HL-60/S4 (cell line): Measurements from ENCODE around the gene AKAP8L.
"Not testable (repeated sequence)": the region's sequence is repeated elsewhere in the genome, so short reads cannot be mapped to it uniquely, and the experiment has no call there.

ENCODE experiments used
- in situ Hi-C: fragments of 300-500 bp; cut with MboI; formaldehyde crosslinking; loops from 2 replicates; pipeline ENCODE4 v1.14.3; 2022; ENCODE audit warnings: low sequenced_read_pairs

Gene AKAP8L

DNA sequence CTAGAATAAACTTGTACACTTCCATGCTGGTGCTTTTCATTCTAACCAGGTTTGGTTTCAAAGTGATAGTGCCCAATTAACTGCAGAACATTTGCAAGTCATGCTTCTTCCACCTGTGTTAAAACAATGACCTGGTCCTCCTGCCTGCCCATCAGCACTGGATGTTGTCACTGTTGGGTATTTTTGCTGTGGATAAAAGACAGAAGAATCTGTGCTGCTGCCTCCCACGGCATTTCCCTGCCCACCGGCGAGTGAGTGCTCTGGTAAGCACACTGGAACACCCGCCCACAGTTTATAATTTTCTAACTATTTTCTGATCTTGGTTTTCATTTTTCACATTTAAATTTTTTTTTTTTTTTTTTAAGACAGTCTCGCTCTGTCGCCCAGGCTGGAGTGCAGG is 36.9 kb downstream of the AKAP8L start:
- in situ Hi-C loops = no loop called here

- in situ Hi-C loops = no loop called here
Measured at GRCh38 chr19:15381429-15381828, 37.4 kb downstream of the AKAP8L start.

- in situ Hi-C loops = no loop called here
Measured at GRCh38 chr19:15379999-15380647, 38.7 kb downstream of the AKAP8L start.

DNA sequence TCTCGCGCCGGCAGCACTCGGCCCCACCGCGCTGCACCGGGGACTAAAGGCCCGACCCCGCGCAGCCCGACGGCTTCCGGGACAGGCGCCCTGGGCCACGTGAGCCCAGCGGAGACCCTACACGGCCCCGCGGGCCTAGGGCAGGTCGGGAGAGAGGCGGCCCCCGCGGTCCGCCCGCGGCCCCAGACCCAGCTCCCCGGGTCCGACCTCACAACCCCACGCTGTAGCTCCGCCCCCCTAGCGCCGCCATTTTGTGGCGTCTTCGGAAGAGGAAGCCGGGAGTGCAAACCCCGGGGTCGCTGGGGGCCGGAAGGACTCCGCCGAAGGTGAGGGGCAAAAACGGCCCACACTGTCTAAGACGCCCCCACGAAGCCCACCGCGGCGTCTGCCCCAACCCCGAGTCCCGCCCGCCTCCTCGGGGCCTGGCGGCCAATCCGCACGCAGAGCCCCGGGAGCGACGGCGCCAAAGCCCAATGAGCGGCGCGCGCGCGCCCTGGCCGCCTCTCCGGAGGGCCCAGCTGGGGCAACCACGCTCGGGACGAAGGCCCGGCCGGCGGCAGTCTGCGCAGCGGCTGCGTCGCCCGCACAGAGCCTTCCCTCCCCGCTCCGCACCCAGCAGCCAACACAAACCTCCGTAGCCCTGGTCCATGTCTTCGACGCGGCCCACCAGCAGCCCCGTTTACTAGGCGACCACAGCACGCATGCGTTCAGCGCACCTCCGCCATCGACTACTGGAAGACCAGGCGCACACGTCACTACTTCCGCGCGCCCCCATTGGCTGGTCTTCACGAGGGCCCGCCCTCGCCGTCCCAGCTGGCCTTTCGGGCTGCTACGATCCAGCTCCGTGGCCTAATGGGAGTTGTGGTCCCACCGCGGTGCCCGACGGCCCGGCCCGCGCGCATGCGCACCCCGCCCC is 39.4 kb downstream of the AKAP8L start, which contains the start of gene AKAP8:
TSS of gene AKAP8 (minus strand) at position 705 of the 916 bp plus-strand sequence. CDS start at position 649, 56 bp downstream.
- in situ Hi-C loops = no loop called here

- in situ Hi-C loops = no loop called here
Measured at GRCh38 chr19:15378534-15379082, 40.2 kb downstream of the AKAP8L start.

GRCh38 chr19:15374796-15375440 is 43.9 kb downstream of the AKAP8L start:
- in situ Hi-C loops = no loop called here

- in situ Hi-C loops = no loop called here
Measured at GRCh38 chr19:15374105-15374651, 44.6 kb downstream of the AKAP8L start.

- in situ Hi-C loops = no loop called here
Measured at GRCh38 chr19:15373644-15374043, 45.1 kb downstream of the AKAP8L start.

DNA sequence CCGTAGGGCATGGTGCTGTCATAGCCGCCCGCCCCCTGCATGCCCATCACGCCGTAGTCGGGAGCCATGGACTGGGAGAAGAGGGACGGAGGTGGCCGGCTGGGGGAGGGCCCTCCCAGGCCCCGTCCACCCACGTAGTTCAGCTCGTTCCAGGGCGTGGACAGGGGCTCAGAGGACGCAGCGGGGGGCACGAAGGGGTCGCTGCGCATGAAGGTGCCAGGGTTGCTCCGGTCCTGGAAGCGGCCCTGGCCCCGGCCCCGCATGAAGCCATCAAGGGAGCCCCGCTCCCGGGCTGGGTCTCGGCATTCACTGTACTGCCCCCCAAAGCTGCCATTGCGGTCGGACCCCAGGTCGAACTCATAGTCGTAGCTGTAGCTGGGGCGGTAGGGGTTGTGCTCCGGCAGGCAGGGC is 45.9 kb downstream of the AKAP8L start:
- in situ Hi-C loops = no loop called here

GRCh38 chr19:15372470-15372869 is 46.3 kb downstream of the AKAP8L start:
- in situ Hi-C loops = no loop called here

DNA sequence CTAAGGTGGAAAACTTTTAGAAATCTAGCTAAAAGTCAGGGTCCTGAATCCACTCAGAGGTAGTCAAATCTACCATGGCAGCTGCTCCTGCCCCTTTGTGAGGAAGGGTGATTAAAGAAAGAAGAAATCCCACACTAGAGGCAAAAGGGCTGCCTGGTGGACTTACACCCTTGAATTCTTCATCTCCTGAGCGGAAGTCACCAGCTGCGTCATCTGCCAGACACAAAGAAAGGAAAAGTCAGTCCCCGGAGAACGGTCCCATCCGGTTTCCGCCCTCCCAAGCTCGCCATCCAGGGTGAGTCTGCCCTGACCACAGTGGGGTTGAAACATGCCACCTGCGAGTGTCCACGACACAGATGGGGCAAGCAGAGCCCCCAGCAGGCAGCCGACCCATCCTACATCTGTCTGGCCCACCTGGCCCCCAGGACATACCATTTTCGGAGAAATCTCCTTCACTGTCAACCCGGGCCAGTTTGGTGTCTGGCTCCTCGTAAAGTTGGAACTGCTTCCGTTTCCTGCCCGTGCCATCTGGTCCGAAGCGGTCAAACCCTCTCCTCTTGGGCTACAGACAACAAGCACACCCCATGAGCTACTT is 46.9 kb downstream of the AKAP8L start:
- in situ Hi-C loops = no loop called here

DNA sequence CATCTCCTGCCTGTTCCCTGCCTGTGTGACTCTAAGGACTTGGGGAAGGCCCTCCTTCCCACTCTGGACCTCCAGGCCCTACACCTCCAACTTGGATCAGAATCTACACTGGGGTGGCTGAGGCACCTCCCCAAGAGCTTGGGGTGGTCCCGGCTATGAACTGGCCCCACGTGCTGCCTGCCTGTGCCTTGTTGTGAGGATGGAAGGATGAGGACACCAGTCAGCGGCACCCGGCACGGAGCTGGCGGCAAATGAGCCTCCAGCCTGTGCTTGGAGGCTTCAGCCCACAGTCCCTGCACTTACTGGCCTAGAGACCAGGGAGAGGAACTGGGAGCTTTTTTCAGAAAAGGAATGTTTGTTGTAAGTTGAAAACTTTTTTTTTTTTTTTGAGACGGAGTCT is 47.7 kb downstream of the AKAP8L start:
- in situ Hi-C loops = no loop called here

DNA sequence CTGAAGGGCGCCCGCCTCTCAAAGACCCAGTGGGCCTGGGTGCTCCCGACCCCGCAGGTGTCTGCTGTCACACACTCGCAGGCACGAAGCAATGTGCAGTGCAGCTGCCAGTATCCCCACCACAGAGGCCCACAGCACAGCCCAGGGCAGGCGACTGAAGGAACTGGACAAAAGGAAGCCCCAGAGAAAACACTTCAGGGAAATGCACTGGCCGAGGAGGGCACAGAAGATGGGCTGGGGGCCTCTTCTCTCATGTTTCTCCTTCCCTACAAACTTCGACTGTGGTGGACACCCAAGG is 49.2 kb downstream of the AKAP8L start:
- in situ Hi-C loops = no loop called here

DNA sequence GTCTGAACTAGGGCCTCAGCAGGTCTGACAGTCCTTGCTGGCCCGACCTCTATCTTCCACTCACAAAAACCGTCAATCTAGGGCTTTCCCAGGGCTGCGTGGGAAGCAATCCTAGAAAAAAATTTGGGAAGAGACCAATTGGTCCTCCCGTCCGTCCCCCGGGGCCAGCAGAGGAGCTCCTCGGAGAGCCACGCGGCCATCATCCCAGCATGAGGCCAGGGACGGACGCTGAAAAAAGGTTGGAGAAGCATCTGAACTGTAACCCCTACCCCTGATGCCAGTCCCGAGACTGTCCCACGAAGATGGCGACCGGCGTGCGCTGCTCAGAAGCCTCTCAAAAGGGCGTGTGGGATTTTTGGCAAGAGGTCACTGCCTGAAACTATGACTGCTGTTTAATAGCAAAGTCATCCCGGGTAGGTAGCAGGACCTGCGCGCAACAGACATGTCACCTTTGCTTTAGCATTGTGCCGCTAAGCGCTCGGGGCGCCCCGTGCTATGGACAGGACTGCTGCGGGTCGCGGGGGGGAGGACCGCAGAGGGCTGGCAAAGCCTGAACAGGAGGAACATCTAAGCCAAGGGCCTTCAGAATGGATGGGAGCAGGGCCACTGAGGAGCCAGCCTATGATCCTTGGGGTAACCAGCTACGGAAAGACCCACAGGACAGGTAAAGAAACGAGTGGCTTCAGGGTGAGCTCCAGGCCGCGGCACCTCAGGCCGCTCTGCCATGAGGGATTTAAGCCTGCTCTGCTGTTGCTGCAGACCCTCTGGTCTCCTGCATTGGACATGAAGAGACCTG is 49.8 kb downstream of the AKAP8L start:
- in situ Hi-C loops = no loop called here

GRCh38 chr19:15368051-15368632 is 50.6 kb downstream of the AKAP8L start:
- in situ Hi-C loops = no loop called here

- in situ Hi-C loops = no loop called here
Measured at GRCh38 chr19:15367439-15367838, 51.3 kb downstream of the AKAP8L start.

GRCh38 chr19:15365264-15365663 is 53.5 kb downstream of the AKAP8L start:
- in situ Hi-C loops = no loop called here

- in situ Hi-C loops = not testable (repeated sequence)
Measured at GRCh38 chr19:15363791-15364190, 55.0 kb downstream of the AKAP8L start.

- in situ Hi-C loops = not testable (repeated sequence)
Measured at GRCh38 chr19:15363048-15363447, 55.7 kb downstream of the AKAP8L start.

DNA sequence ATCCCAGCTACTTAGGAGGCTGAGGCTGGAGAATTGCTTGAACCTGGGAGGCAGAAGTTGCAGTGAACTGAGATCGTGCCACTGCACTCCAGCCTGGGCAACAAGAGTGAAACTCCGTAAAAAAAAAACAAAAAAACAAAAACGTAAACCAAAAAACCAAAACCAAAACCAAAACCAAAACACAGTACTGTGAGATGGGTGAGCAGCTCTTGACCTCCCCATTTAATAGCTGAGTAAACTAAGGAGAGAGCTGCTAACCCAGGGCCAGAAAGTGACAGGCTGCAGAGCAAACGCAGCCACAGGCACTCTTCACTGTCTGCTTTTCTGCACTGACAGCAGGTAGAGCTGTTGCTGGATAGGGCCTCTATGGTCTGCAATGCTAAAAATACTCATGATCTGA is 58.8 kb downstream of the AKAP8L start:
- in situ Hi-C loops = not testable (repeated sequence)
